GM12873 (cell line): ENCODE results near the gene GJB2.
A peak's percentile ranks its signal among the peaks of the same experiment; 100 is the strongest.

Experiments
- TF ChIP-seq, protein P1 (sequence below): IDR thresholded peaks from 2 replicates; pipeline ENCODE4 v1.5.1; 2012; ENCODE audit warnings: low read depth, mild to moderate bottlenecking, moderate library complexity, low read length, control low read depth; ENCODE audit not compliant: insufficient read depth; ENCODE audit errors: missing control alignments

The GJB2 gene

DNA sequence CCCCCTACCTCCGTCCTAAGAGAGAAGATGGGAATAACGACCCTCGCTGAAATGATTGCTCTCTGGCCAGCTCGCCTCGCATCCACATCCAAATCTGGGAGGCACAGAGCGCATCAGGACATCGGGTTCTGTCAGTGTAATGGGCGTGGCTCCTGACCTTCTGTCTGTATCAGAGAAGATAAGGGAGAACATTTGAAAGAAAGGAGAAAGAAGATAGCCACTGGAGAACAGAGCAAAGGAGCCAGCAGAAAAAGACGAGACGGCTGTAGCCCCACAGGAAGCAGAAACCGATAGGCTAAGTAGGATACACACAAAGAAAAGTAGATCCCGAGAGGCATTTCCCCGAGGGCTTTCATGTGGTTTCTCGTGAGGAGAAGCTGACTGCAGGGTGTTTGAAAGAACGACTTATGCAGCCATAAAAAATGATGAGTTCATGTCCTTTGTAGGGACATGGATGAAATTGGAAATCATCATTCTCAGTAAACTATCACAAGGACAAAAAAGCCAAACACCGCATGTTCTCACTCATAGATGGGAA, 14.0 kb upstream of the GJB2 start:
- TF ChIP-seq, protein P1, sequence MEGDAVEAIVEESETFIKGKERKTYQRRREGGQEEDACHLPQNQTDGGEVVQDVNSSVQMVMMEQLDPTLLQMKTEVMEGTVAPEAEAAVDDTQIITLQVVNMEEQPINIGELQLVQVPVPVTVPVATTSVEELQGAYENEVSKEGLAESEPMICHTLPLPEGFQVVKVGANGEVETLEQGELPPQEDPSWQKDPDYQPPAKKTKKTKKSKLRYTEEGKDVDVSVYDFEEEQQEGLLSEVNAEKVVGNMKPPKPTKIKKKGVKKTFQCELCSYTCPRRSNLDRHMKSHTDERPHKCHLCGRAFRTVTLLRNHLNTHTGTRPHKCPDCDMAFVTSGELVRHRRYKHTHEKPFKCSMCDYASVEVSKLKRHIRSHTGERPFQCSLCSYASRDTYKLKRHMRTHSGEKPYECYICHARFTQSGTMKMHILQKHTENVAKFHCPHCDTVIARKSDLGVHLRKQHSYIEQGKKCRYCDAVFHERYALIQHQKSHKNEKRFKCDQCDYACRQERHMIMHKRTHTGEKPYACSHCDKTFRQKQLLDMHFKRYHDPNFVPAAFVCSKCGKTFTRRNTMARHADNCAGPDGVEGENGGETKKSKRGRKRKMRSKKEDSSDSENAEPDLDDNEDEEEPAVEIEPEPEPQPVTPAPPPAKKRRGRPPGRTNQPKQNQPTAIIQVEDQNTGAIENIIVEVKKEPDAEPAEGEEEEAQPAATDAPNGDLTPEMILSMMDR = no peak

DNA sequence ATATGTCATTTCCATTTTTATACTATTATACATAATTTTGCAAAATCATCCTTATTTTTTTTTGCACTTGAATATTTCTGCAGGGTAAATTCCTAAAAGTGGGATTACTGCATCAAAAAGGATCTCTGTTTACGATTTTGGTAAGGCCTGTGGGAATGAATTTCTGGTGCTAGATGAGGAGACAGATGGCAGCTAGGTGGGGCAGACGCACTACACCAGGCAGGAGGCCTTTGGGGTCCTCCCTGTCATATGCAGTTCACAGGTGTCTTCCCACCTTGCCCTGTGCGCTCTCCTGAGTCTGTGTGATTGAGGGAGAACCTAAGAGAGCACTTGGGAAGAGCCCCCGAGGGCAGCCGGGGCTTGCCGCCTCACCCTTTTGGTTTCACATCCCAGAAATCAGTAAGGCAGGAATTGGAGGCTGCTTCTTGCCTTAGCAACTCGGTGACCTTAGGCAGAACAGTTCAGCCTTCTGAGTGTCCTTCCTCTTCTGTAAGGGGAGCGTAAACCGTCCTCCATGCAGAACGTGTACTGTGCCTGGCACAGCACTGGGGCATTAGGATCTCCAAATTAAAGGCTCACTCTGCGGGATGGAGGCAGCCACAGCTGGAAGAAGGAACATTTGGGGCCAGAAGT, 13.4 kb upstream of the GJB2 start:
- TF ChIP-seq, protein P1 = no peak

DNA sequence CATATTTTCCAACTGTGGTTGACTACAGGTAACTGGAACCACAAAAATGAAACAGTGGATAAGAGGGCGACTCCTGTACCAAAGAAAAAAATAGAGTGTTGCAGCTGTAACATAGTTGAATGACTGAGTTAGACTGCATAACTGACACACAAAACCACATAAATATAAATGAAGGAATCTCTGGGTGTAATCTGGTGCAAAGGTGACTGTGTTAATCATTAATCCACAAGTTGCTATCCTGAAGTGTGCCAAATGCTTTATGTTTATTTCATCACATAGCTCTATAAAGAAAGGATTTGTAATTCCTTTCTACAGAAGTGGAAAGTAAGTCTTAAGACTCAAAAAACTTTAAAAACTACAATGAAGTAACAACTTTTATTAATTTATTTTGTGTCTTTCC, 6.0 kb upstream of the GJB2 start:
- TF ChIP-seq, protein P1 = no peak

DNA sequence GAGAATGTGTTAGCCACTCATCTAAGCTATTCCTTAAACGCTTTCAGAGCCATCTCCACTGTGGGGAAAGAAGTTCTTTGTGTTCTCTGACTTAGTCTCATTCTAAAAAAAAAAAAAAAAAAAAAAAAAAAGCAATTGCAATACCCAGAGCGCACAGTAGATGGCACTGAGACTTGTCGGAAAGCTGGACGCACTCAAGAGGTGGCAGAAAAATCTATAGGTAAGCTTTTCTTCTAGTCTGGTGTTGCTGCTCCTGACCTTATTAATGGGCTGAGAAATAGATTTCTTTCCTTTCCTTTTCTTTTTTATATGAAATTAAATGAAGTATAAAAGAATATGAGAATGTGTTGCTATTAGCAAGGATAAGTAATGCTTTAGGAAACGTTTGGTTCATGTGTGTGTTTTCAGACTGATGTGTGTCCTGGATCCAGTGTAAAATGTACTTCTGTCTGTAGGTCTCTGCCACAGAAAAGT, 4.7 kb upstream of the GJB2 start:
- TF ChIP-seq, protein P1 = peak; percentile 73

DNA sequence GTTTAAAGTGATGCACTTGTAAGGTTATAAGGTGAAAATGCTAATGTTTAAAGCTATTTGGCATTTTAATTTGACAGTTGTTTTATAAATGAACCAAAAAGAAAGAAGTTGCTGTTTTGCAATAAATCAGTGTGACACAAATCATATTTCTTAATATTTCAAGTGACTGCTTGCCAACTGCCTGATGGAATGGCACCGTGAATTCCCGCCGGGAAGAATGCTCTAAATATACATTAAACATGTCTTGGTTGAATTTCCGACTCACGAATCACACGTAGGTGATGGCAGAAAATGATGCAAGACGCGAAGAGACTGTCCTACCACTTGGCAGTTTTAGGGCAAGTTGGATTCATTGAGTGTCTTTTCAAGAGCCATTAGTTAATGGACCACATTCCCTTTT, 3.1 kb upstream of the GJB2 start:
- TF ChIP-seq, protein P1 = no peak

DNA sequence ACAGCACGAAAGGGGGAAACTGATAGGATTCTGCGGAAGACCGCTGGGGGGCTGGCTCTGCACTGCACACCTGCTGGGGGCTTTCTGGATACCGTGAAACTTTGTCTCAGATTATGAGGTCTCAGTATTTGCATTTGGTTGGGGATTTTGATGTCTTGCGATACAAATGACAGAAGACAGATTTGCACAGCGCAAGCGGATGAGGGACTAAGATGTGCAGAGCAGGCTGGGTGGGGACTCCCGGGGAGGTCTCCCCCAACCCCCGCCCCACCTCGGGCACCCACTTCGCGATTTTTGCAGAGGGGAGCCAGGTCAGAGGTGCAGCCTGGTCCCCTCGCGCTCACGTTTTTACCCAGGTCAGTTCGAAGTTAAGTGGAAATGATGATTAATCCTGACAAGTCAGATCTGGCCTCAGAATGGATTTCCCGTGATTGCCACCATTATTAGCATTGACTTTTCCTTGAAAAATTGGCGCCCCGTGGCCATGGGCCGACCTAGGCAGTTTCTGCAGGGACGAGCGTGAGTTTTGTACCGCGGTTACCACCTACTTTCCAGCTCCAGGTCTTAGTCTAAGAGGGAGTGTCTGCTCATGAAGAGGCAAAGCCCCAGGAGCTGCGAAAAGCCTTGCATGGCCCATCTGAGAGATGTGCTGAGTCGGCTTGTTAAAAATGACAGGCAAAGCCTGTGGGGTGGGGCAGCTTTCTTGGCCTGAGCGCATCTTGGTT, 1.3 kb upstream of the GJB2 start:
- TF ChIP-seq, protein P1 = no peak

DNA sequence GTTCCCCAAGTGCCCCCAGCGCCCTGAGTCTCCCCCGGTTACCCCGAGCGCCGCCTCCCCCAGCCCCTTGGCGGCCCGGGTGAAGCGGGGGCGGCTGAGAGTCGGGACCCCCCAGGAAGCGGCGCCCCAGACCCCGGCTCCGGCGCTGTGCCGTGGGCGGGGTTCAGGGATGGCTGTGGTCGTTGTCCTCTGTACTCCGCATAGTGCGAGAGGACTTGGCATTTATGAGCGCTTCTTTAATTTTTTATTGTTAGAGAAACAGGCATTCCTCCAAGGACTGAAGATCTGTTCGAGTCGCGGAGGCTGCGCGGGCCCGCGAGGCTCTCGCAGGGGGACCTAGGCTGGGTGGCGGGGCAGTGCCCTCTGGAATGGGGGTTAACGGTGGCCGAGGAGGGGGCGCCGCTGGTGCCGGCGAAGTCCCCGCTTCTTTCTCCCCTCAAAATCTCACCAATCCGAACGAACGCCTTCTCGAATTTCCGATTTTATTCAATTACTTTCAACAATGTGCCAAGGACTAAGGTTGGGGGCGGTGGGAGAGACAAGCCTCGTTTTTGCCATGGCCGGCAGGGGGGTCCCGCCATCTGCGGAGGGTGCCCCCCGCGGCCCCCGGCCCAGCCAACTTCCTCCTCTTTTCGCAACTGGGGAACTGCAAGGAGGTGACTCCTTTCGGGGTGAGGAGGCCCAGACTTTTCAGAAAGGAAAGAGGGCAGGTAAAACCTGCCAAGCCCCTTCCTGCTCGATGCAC, 596 bp upstream of the GJB2 start:
- TF ChIP-seq, protein P1 = no peak
